ENCODE measurements around the gene MIB1. TPM values are rescaled to one million over a fixed set of nuclear protein-coding genes. Genes with fewer than 3 reads are reported as not detected.

MIB1 gene
- polyA plus RNA-seq, 1 of the 3 experiments (the other 2 are of a cell fraction), result 5.0 TPM

DNA sequence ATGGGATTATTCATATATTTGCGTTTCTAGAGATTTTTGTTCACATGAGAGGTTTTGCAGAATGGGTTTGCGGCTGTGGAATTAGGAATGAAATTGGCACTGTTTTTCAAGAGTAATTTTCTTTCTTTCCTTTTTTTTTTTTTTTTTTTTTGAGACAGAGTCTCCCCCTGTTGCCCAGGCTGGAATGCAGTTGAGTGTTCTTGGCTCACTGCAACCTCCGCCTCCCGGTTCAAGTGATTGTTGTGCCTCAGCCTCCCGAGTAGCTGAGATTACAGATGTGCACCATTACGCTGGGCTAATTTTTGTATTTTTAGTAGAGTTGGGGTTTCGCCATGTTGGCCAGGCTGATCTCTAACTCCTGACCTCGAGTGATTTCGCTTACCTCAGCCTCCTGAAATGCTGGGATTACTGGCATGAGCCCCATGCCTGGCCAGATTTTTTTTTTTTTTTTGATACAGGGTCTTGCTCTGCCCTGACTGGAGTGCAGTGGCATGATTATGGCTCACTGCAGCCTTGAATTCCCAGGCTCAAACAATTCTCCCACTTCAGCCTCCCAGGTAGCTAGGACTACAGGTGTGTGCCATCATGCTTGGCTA lies 65.3 kb downstream of the MIB1 start:
- TF ChIP-seq CHD2 (IDR thresholded peaks at IDR 0.05; ENCODE audit: low read length, partially characterized antibody) (no peak), SIN3A (IDR thresholded peaks at IDR 0.05; ENCODE audit: borderline replicate concordance, low read depth, low read length) (no peak), RXRA (IDR thresholded peaks at IDR 0.05; ENCODE audit: borderline replicate concordance, low read depth) (no peak), RFX5 (IDR thresholded peaks at IDR 0.05; ENCODE audit: low read length) (no peak)
- TF ChIP-seq, protein P1, sequence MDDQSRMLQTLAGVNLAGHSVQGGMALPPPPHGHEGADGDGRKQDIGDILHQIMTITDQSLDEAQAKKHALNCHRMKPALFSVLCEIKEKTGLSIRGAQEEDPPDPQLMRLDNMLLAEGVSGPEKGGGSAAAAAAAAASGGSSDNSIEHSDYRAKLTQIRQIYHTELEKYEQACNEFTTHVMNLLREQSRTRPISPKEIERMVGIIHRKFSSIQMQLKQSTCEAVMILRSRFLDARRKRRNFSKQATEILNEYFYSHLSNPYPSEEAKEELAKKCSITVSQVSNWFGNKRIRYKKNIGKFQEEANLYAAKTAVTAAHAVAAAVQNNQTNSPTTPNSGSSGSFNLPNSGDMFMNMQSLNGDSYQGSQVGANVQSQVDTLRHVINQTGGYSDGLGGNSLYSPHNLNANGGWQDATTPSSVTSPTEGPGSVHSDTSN (IDR thresholded peaks at IDR 0.05), result no peak
- DNase-seq, result no peak

DNA sequence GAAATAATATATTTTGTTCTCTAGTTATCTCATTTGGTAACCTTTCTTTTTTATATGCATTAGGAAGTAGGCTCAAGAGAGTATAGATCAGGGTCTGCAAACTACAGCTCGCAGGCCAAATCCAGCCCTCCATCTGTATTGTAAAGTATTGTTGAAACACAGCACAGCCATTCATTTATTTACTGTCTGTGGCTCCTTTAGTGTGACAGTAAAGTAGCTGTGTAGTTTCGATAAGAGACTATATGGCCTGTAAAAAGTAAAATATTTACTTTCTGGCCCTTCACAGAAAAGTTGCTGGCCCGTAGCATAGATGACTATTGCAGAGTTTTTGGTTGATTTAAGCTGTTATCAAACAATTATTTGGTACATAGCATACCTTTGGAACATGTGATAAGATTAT lies 67.6 kb downstream of the MIB1 start:
- WGBS (ENCODE audit: low lambda C conversion rate), result 93% methylated on average over 3 of the region's 3 CpGs
- POLR2A ChIA-PET, result no interaction called here
- Histone ChIP-seq H4K20me1 (ENCODE audit: insufficient read depth) (no peaks in the 10 kb centered on the region), H3K9me3 (peaks cover 5% of the 10 kb centered on the region; the same call in 1 of the 2 replicates), H3K4me2 (no peak overlapping the region), H3K4me1 (ENCODE audit: control insufficient read depth in 1 of 2, insufficient read depth in 2 of 2, low read depth in 1 of 2, low read length in 1 of 2) (no peaks in the 10 kb centered on the region), H3F3A (replicated peaks; ENCODE audit: insufficient read depth) (peaks cover 3% of the 10 kb centered on the region), H2AFZ (ENCODE audit: low read depth) (no peak overlapping the region), H3K36me3 (replicated peaks in 1 of 2; ENCODE audit: control insufficient read depth in 1 of 2, insufficient read depth in 2 of 2, low read length in 1 of 2) (peaks cover 47 to 66% of the 10 kb centered on the region in 2 experiments), H3K9me2 (no peaks in the 10 kb centered on the region), H3K4me3 (ENCODE audit: low read depth in 2 of 2, low read length in 1 of 2) (no peak overlapping the region), H3K27me3 (ENCODE audit: insufficient read depth) (no peaks in the 10 kb centered on the region), H3K9ac (no peak overlapping the region), H3K79me2 (ENCODE audit: insufficient read depth) (no peaks in the 10 kb centered on the region), H3K27ac (ENCODE audit: low read depth in 2 of 2, low read length in 1 of 2) (no peak overlapping the region)
- TF ChIP-seq, protein P2, sequence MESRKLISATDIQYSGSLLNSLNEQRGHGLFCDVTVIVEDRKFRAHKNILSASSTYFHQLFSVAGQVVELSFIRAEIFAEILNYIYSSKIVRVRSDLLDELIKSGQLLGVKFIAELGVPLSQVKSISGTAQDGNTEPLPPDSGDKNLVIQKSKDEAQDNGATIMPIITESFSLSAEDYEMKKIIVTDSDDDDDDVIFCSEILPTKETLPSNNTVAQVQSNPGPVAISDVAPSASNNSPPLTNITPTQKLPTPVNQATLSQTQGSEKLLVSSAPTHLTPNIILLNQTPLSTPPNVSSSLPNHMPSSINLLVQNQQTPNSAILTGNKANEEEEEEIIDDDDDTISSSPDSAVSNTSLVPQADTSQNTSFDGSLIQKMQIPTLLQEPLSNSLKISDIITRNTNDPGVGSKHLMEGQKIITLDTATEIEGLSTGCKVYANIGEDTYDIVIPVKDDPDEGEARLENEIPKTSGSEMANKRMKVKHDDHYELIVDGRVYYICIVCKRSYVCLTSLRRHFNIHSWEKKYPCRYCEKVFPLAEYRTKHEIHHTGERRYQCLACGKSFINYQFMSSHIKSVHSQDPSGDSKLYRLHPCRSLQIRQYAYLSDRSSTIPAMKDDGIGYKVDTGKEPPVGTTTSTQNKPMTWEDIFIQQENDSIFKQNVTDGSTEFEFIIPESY (IDR thresholded peaks at IDR 0.05; ENCODE audit: borderline replicate concordance, low read depth), result no peak
- TF ChIP-seq TAF1 (IDR thresholded peaks at IDR 0.05; ENCODE audit: borderline replicate concordance, low read depth, low read length) (no peak), RFX5 (IDR thresholded peaks at IDR 0.05; ENCODE audit: low read length) (no peak), EZH2phosphoT487 (IDR thresholded peaks at IDR 0.05; ENCODE audit: borderline replicate concordance, low read depth) (no peak), NRF1 (IDR thresholded peaks at IDR 0.05; ENCODE audit: low read depth, low read length) (no peak), RCOR1 (IDR thresholded peaks at IDR 0.05; ENCODE audit: low read length) (no peak), YY1 (IDR thresholded peaks at IDR 0.05; ENCODE audit: low read depth) (no peak), POLR2AphosphoS5 (IDR thresholded peaks at IDR 0.05; ENCODE audit: low read depth, low read length) (no peak), ELF1 (IDR thresholded peaks at IDR 0.05) (no peak), RXRA (IDR thresholded peaks at IDR 0.05; ENCODE audit: borderline replicate concordance, low read depth) (no peak), SMC3 (IDR thresholded peaks at IDR 0.05; ENCODE audit: low read depth, low read length) (no peak), EP300 (IDR thresholded peaks at IDR 0.05; ENCODE audit: borderline replicate concordance in 1 of 2, low read depth in 1 of 2, low read length in 1 of 2) (no peak), NFIC (IDR thresholded peaks at IDR 0.05; ENCODE audit: borderline replicate concordance) (no peak), MEF2A (IDR thresholded peaks at IDR 0.05; ENCODE audit: borderline replicate concordance, low read depth) (no peak), GABPA (IDR thresholded peaks at IDR 0.05; ENCODE audit: low read depth) (no peak)
- TF ChIP-seq, protein P3, sequence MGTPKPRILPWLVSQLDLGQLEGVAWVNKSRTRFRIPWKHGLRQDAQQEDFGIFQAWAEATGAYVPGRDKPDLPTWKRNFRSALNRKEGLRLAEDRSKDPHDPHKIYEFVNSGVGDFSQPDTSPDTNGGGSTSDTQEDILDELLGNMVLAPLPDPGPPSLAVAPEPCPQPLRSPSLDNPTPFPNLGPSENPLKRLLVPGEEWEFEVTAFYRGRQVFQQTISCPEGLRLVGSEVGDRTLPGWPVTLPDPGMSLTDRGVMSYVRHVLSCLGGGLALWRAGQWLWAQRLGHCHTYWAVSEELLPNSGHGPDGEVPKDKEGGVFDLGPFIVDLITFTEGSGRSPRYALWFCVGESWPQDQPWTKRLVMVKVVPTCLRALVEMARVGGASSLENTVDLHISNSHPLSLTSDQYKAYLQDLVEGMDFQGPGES (IDR thresholded peaks at IDR 0.05; ENCODE audit: low read depth, low read length), result no peak
- TF ChIP-seq, protein P1 (IDR thresholded peaks at IDR 0.05), result no peak
- TF ChIP-seq, protein P4, sequence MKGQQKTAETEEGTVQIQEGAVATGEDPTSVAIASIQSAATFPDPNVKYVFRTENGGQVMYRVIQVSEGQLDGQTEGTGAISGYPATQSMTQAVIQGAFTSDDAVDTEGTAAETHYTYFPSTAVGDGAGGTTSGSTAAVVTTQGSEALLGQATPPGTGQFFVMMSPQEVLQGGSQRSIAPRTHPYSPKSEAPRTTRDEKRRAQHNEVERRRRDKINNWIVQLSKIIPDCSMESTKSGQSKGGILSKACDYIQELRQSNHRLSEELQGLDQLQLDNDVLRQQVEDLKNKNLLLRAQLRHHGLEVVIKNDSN (IDR thresholded peaks at IDR 0.05; ENCODE audit: borderline replicate concordance, low read depth), result no peak
- no peak for DNase-seq
- CTCF ChIA-PET, result interaction anchor here (1.4 to 1.9 kb wide), 2 partner anchors 12 to 207 kb away, joined by 4 to 7 read pairs; partner anchors contain the start of gene ESCO1

More for the DNA sequence above, 65.3 kb downstream of the MIB1 start:
- H2AFZ ChIP-seq (ENCODE audit: low read depth), result no peak overlapping the region
- no peaks in the 10 kb centered on the region for H3K27me3 ChIP-seq (ENCODE audit: insufficient read depth)
- H3K27ac ChIP-seq (ENCODE audit: low read depth in 2 of 2, low read length in 1 of 2), result no peak overlapping the region
- H3K9ac ChIP-seq, result no peak overlapping the region
- no peaks in the 10 kb centered on the region for H3K9me2 ChIP-seq
- peaks cover 5% of the 10 kb centered on the region; the same call in 1 of the 2 replicates for H3K79me2 ChIP-seq (ENCODE audit: insufficient read depth)
- no peaks in the 10 kb centered on the region; a peak in 1 of 4 replicates for H3K4me1 ChIP-seq (ENCODE audit: control insufficient read depth in 1 of 2, insufficient read depth in 2 of 2, low read depth in 1 of 2, low read length in 1 of 2)
- peaks cover 5% of the 10 kb centered on the region; the same call in 1 of the 2 replicates for H3K9me3 ChIP-seq
- H4K20me1 ChIP-seq (ENCODE audit: insufficient read depth), result no peaks in the 10 kb centered on the region
- ChIA-PET CTCF (interaction anchor here (1.0 to 1.5 kb wide), 2 partner anchors 14 to 19 kb away, joined by 3 to 4 read pairs; no protein-coding TSS in a partner anchor), POLR2A (no interaction called here)
- H3F3A ChIP-seq (replicated peaks; ENCODE audit: insufficient read depth), result peaks cover 3% of the 10 kb centered on the region
- H3K4me3 ChIP-seq (ENCODE audit: low read depth in 2 of 2, low read length in 1 of 2), result no peak overlapping the region
- H3K36me3 ChIP-seq (replicated peaks in 1 of 2; ENCODE audit: control insufficient read depth in 1 of 2, insufficient read depth in 2 of 2, low read length in 1 of 2), result peaks cover 62 to 72% of the 10 kb centered on the region in 2 experiments
- no peak overlapping the region for H3K4me2 ChIP-seq
- WGBS (ENCODE audit: low lambda C conversion rate), result 98% methylated on average over 9 of the region's 9 CpGs
